HG03097 (cell line): ENCODE measurements around the gene BAHD1.

Source experiments
- ATAC-seq: cut with Tn5 transposase; IDR thresholded peaks from one replicate; pipeline ENCODE4 v1.9.1; 2021; ENCODE audit not compliant: unreplicated experiment, low FRiP score

The BAHD1 gene

GRCh38 chr15:40489274-40490175 lies 48.8 kb downstream of the BAHD1 start:
- ATAC-seq: no peak

- ATAC-seq: no peak
Observed at GRCh38 chr15:40493089-40493840, 52.5 kb downstream of the BAHD1 start.

GRCh38 chr15:40495516-40495915 lies 54.8 kb downstream of the BAHD1 start:
- no peak for ATAC-seq

- ATAC-seq: no peak
Observed at GRCh38 chr15:40498418-40498817, 57.7 kb downstream of the BAHD1 start.

GRCh38 chr15:40498891-40499290 lies 58.1 kb downstream of the BAHD1 start:
- ATAC-seq: no peak

GRCh38 chr15:40499931-40500330 lies 59.2 kb downstream of the BAHD1 start:
- ATAC-seq: no peak

GRCh38 chr15:40500568-40501330 lies 60.0 kb downstream of the BAHD1 start:
- ATAC-seq: no peak

GRCh38 chr15:40501487-40501886 lies 60.7 kb downstream of the BAHD1 start:
- ATAC-seq: no peak

GRCh38 chr15:40506964-40507571 lies 66.3 kb downstream of the BAHD1 start:
- no peak for ATAC-seq

- no peak for ATAC-seq
Observed at GRCh38 chr15:40508216-40508615, 67.5 kb downstream of the BAHD1 start.

- ATAC-seq: no peak
Observed at GRCh38 chr15:40510201-40510600, 69.4 kb downstream of the BAHD1 start.

- no peak for ATAC-seq
Observed at GRCh38 chr15:40511093-40511471, 70.3 kb downstream of the BAHD1 start.

GRCh38 chr15:40511472-40512133 lies 70.8 kb downstream of the BAHD1 start:
- no peak for ATAC-seq

- no peak for ATAC-seq
Observed at GRCh38 chr15:40512440-40512839, 71.7 kb downstream of the BAHD1 start.

GRCh38 chr15:40513609-40514008 lies 72.9 kb downstream of the BAHD1 start:
- ATAC-seq: no peak

- ATAC-seq: no peak
Observed at GRCh38 chr15:40516322-40516721, 75.6 kb downstream of the BAHD1 start.
